Lower leg skin (tissue), 4 donors: ENCODE data around the gene SIX3. TPM values are rescaled to one million over a fixed set of nuclear protein-coding genes. Genes with fewer than 3 reads are reported as not detected.
A peak's percentile ranks its signal among the peaks of the same experiment; 100 is the strongest.

Experiments used
- DNase-seq, 2 donors: peaks; one replicate each; pipeline ENCODE4 v3.0.0-alpha.2; 2019; ENCODE audit warnings: low spot score in 2 of 2
- H3K4me3 ChIP-seq: fragments of 200-600 bp; sonication (generic); 2 replicates; pipeline ENCODE4 v1.5.1; 2017; ENCODE audit warnings: mild to moderate bottlenecking, low read depth; ENCODE audit not compliant: poor library complexity, severe bottlenecking
- POLR2A ChIP-seq, 2 donors: fragments of 450-650 bp; IDR thresholded peaks; one replicate each; pipeline ENCODE4 v1.6.1; 2016 to 2017; ENCODE audit warnings: antibody characterized with exemption in 2 of 2, mild to moderate bottlenecking in 1 of 2, moderate library complexity in 1 of 2
- WGBS, 2 donors: methylation state at CpG; one replicate each; pipeline ENCODE4 v1.1.5; 2018; 5-methylcytosine and 5-hydroxymethylcytosine counted together
- intact Hi-C: fragments of 100-400 bp; cut with DNase I; formaldehyde crosslinking; loops from one replicate; pipeline ENCODE4 v1.15.0; 2023; ENCODE audit warnings: low total_unique reads
- total RNA-seq, 4 donors: library from RNA; depleted of rRNA; stranded (reverse); fragments of >200 nt; gene quantifications; one replicate each; pipeline ENCODE4 v1.1.0, GENCODE V29; 2016
- TF ChIP-seq, protein P1 (sequence below), 3 donors: fragments of 450-650 bp; IDR thresholded peaks; one replicate each; pipeline ENCODE4 v1.5.1; 2016; ENCODE audit warnings: antibody characterized with exemption in 3 of 3, mild to moderate bottlenecking in 3 of 3, moderate library complexity in 2 of 3

Gene SIX3
- total RNA-seq, 4 donors from 2014 or later, result not detected

DNA sequence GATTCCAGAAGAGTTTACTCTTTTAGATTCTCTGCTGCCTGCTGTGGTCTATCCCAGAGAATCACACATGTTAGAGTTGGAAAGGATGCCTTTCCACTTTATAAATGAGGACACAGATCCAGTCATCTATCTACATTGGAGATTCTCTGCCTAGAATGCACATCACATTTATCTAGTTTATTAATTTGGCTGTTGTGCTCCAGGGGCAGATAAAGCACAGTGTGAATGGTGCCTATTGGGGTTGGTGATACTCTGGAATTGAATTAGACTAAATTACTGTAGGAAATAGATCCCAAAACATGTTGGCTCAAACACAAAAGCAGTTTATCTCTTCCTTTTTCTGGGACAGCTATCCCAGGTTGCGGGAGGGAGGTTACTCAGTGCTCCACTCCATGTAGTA lies 52.9 kb downstream of the SIX3 start:
- TF ChIP-seq POLR2A (IDR thresholded peaks at IDR 0.05), result no peak
- TF ChIP-seq, protein P1, sequence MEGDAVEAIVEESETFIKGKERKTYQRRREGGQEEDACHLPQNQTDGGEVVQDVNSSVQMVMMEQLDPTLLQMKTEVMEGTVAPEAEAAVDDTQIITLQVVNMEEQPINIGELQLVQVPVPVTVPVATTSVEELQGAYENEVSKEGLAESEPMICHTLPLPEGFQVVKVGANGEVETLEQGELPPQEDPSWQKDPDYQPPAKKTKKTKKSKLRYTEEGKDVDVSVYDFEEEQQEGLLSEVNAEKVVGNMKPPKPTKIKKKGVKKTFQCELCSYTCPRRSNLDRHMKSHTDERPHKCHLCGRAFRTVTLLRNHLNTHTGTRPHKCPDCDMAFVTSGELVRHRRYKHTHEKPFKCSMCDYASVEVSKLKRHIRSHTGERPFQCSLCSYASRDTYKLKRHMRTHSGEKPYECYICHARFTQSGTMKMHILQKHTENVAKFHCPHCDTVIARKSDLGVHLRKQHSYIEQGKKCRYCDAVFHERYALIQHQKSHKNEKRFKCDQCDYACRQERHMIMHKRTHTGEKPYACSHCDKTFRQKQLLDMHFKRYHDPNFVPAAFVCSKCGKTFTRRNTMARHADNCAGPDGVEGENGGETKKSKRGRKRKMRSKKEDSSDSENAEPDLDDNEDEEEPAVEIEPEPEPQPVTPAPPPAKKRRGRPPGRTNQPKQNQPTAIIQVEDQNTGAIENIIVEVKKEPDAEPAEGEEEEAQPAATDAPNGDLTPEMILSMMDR (IDR thresholded peaks at IDR 0.05), result no peak
- DNase-seq, result peak in 1 of 2 donors; percentile 20
- WGBS, 2 donors, result 92 to 96% methylated on average over 1 of the region's 1 CpG
- no peak overlapping the region for H3K4me3 ChIP-seq
- intact Hi-C loops, result no loop called here

Other genes starting within 250 kb of the SIX3 start
- gene SIX2, start 67.8 kb downstream of the SIX3 start, total RNA-seq, result under 1 TPM in 1 of 4 donors, not detected in 3; 0.58 TPM